DMS53 treated with DMSO at 0.1 percent for 48 hours (cell line): ENCODE measurements around the gene FXR2.

Experiments used
- DNase-seq: peaks from one replicate; lab custom pipeline; 2025; ENCODE audit not compliant: unreplicated experiment; lab: John Stamatoyannopoulos, UW

Gene FXR2

GRCh38 chr17:7552621-7553051 is 62.1 kb downstream of the FXR2 start:
- no peak for DNase-seq

GRCh38 chr17:7551396-7551795 is 63.3 kb downstream of the FXR2 start:
- DNase-seq, result no peak

GRCh38 chr17:7550344-7550743 is 64.4 kb downstream of the FXR2 start:
- DNase-seq, result no peak

GRCh38 chr17:7549401-7550055 is 65.2 kb downstream of the FXR2 start:
- DNase-seq, result no peak

DNA sequence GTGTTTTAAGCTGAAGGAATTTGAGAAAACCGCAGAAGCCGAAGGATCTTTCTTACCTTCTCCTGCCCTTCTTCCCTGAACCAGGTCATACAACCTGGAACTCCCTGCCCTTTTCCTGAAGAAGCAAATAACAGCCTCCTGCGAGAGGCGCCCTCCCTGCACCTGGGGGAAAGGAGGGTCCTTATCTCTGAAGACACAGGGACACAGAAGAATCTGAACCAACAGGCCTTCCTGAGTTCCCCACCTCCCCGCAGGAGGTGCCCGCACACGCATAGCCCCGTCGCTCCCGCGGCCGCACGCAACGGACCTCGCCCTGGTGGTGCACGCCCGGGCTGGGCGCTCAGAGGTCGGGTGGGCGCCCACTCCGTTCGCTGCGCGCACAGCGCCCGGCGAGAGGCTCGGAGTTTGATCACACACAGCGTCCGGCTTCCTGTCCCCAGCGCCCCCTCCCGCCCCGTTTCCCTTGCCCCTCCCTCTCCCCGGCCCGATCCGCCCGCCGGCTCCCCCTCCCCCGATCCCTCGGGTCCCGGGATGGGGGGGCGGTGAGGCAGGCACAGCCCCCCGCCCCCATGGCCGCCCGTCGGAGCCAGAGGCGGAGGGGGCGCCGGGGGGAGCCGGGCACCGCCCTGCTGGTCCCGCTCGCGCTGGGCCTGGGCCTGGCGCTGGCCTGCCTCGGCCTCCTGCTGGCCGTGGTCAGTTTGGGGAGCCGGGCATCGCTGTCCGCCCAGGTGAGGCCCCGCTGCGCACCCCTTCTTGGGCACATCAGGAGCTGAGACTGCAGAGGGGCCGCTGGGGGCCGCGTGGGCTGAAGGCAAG is 65.9 kb downstream of the FXR2 start, which contains the start of gene TNFSF12:
Gene TNFSF12 (plus strand): TSS at position 474 of the 816 bp plus-strand sequence. CDS start 96 bp downstream, at position 570.
- DNase-seq, result no peak

- no peak for DNase-seq
These were observed 69.8 kb downstream of the FXR2 start for GRCh38 chr17:7544911-7545310.
